B cell (primary cell): Measurements from ENCODE around the gene CPD.

ENCODE experiments used
- CTCF ChIP-seq: fragments of 200-600 bp; IDR thresholded peaks from one replicate; pipeline ENCODE4 v1.8.0; 2022; ENCODE audit warnings: antibody characterized with exemption, mild to moderate bottlenecking
- EZH2 ChIP-seq: IDR thresholded peaks from 2 replicates; pipeline ENCODE4 v1.6.1; 2012; ENCODE audit warnings: borderline replicate concordance, low read depth, mild to moderate bottlenecking, moderate library complexity, low read length; ENCODE audit not compliant: insufficient read depth, poor library complexity, severe bottlenecking

DNA sequence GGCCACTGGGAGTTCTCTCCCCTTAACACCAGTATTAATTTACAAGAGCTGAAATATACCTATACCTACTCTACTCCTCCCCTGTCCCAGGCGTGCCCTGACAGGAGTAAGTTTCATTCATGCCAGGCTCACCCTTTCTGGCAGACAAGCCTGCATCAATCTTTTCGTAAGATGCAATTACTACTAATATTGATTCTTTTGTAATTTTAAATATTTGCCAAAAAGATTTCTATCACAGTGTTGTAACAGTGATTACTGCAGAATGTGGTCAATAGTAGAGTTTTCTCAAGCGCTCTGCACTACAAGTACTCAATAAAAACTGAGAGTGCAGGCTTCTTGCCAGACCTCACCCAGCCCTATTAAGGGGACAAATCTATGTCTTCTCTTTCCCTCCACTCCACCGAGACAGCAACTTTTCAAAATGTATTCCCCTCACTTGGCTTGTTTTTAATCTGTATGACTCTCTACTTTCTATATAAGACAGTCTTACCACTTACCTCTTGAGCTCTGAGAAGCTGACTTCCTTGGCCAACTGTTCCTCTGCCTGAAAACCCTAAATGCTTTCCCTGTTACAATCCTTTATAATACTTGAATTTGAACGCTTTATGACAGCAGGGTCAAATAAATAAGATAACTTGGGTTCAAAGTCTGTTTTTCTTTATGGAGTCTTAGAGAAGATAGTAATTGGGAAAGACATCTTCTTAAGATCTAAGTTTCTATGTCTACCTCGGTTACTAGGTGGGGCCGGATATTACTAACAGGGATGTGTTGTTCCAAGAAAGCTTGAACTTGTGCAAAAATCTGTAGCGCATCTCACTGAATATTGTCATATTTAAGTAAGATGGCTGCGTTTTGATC, 45.0 kb upstream of the CPD start, which contains the start of gene TMIGD1:
- no peak for TF ChIP-seq CTCF
- TF ChIP-seq EZH2, result no peak
